Stimulated activated CD8-positive, alpha-beta memory T cell treated with anti-CD3 and anti-CD28 coated beads, Interleukin-7, amount 100 ng/mL, for 48 hours (primary cell): ENCODE measurements around the gene DRAXIN.
"Not testable (repeated sequence)": the region's sequence is repeated elsewhere in the genome, so short reads cannot be mapped to it uniquely, and the experiment has no call there.

Source experiments
- DNase-seq, 2 donors: peaks; one replicate each; pipeline ENCODE4 v3.0.0-alpha.2; 2020; ENCODE audit warnings: low read depth in 1 of 2; ENCODE audit errors: extremely low read depth in 1 of 2

DRAXIN gene

GRCh38 chr1:11691302-11691914 lies at the start of gene DRAXIN:
Gene DRAXIN, plus strand, starts transcription at chr1:11691710. Its CDS starts 14,549 bp downstream, at chr1:11706259.
- DNase-seq, result no peak

GRCh38 chr1:11641776-11642305 lies 49.7 kb upstream of the DRAXIN start:
- DNase-seq, result no peak

GRCh38 chr1:11642418-11643017 lies 49.0 kb upstream of the DRAXIN start:
- not testable (repeated sequence) for DNase-seq

GRCh38 chr1:11643782-11644181 lies 47.7 kb upstream of the DRAXIN start:
- DNase-seq, result no peak

GRCh38 chr1:11645270-11645669 lies 46.2 kb upstream of the DRAXIN start:
- no peak for DNase-seq

GRCh38 chr1:11645670-11646265 lies 45.7 kb upstream of the DRAXIN start:
- DNase-seq, result peak; percentile 53 to 72

- DNase-seq, result no peak
These were observed 45.2 kb upstream of the DRAXIN start for GRCh38 chr1:11646317-11646716.

GRCh38 chr1:11647333-11647732 lies 44.2 kb upstream of the DRAXIN start:
- no peak for DNase-seq

- no peak for DNase-seq
These were observed 43.5 kb upstream of the DRAXIN start for GRCh38 chr1:11648039-11648438.

GRCh38 chr1:11648732-11649158 lies 42.8 kb upstream of the DRAXIN start:
- DNase-seq, result no peak

GRCh38 chr1:11649237-11649623 lies 42.3 kb upstream of the DRAXIN start:
- no peak for DNase-seq

- no peak for DNase-seq
These were observed 41.7 kb upstream of the DRAXIN start for GRCh38 chr1:11649624-11650330.

- DNase-seq, result peak; percentile 73 to 83
These were observed 41.0 kb upstream of the DRAXIN start for GRCh38 chr1:11650331-11650991.

- DNase-seq, result no peak
These were observed 40.5 kb upstream of the DRAXIN start for GRCh38 chr1:11651017-11651416.

GRCh38 chr1:11652203-11652780 lies 39.2 kb upstream of the DRAXIN start:
- DNase-seq, result no peak

- no peak for DNase-seq
These were observed 38.2 kb upstream of the DRAXIN start for GRCh38 chr1:11653101-11653860.

GRCh38 chr1:11653861-11654136 lies 37.7 kb upstream of the DRAXIN start:
- no peak for DNase-seq

GRCh38 chr1:11654137-11654938 lies 37.2 kb upstream of the DRAXIN start, which contains the start of the genes FBXO2 and FBXO44:
Gene FBXO2, minus strand, starts transcription at chr1:11654429. Its CDS starts 89 bp downstream, at chr1:11654340.
Gene FBXO44, plus strand, starts transcription at chr1:11654877. Its CDS starts 959 bp downstream, at chr1:11655836.
- DNase-seq, result peak in 1 of 2 donors; percentile 37
